BE2C (cell line): ENCODE measurements around the gene NDUFA11.
"Not testable (repeated sequence)": the region's sequence is repeated elsewhere in the genome, so short reads cannot be mapped to it uniquely, and the experiment has no call there.

Experiments
- DNase-seq: peaks from one replicate; pipeline ENCODE4 v3.0.0-alpha.2; 2020
- H3K27me3 ChIP-seq: fragments of 250-450 bp; sonication (Bioruptor Pico); 2 replicates; pipeline ENCODE4 v1.5.1; 2020; ENCODE audit warnings: mild to moderate bottlenecking
- H3K36me3 ChIP-seq: fragments of 250-450 bp; sonication (Bioruptor Pico); 2 replicates; pipeline ENCODE4 v1.5.1; 2020; ENCODE audit warnings: mild to moderate bottlenecking
- H3K4me1 ChIP-seq: fragments of 250-450 bp; sonication (Bioruptor Pico); 2 replicates; pipeline ENCODE4 v1.5.1; 2020
- H3K4me3 ChIP-seq: 2 replicates; pipeline ENCODE4 v1.5.1; 2011; ENCODE audit warnings: low read depth, low read length
- H3K9me3 ChIP-seq: fragments of 250-450 bp; sonication (Bioruptor Pico); 2 replicates; pipeline ENCODE4 v1.5.1; 2020
- TF ChIP-seq, protein P1 (sequence below): IDR thresholded peaks from 2 replicates; pipeline ENCODE4 v1.5.1; 2012; ENCODE audit warnings: mild to moderate bottlenecking, low read depth, low read length

The NDUFA11 gene

GRCh38 chr19:5864013-5864720 lies 39.4 kb downstream of the NDUFA11 start:
- no peaks in the 10 kb centered on the region for H3K27me3 ChIP-seq
- TF ChIP-seq, protein P1, sequence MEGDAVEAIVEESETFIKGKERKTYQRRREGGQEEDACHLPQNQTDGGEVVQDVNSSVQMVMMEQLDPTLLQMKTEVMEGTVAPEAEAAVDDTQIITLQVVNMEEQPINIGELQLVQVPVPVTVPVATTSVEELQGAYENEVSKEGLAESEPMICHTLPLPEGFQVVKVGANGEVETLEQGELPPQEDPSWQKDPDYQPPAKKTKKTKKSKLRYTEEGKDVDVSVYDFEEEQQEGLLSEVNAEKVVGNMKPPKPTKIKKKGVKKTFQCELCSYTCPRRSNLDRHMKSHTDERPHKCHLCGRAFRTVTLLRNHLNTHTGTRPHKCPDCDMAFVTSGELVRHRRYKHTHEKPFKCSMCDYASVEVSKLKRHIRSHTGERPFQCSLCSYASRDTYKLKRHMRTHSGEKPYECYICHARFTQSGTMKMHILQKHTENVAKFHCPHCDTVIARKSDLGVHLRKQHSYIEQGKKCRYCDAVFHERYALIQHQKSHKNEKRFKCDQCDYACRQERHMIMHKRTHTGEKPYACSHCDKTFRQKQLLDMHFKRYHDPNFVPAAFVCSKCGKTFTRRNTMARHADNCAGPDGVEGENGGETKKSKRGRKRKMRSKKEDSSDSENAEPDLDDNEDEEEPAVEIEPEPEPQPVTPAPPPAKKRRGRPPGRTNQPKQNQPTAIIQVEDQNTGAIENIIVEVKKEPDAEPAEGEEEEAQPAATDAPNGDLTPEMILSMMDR, result no peak

GRCh38 chr19:5863030-5863665 lies 40.4 kb downstream of the NDUFA11 start:
- Histone ChIP-seq H3K9me3 (no peaks in the 10 kb centered on the region), H3K4me3 (no peak overlapping the region), H3K36me3 (no peaks in the 10 kb centered on the region), H3K27me3 (no peaks in the 10 kb centered on the region), H3K4me1 (no peaks in the 10 kb centered on the region)
- TF ChIP-seq, protein P1, result no peak
- no peak for DNase-seq

More at GRCh38 chr19:5864013-5864720, 39.4 kb downstream of the NDUFA11 start:
- Histone ChIP-seq H3K4me3 (no peak overlapping the region), H3K9me3 (no peaks in the 10 kb centered on the region), H3K36me3 (no peaks in the 10 kb centered on the region), H3K4me1 (no peaks in the 10 kb centered on the region)
- DNase-seq, result no peak

DNA sequence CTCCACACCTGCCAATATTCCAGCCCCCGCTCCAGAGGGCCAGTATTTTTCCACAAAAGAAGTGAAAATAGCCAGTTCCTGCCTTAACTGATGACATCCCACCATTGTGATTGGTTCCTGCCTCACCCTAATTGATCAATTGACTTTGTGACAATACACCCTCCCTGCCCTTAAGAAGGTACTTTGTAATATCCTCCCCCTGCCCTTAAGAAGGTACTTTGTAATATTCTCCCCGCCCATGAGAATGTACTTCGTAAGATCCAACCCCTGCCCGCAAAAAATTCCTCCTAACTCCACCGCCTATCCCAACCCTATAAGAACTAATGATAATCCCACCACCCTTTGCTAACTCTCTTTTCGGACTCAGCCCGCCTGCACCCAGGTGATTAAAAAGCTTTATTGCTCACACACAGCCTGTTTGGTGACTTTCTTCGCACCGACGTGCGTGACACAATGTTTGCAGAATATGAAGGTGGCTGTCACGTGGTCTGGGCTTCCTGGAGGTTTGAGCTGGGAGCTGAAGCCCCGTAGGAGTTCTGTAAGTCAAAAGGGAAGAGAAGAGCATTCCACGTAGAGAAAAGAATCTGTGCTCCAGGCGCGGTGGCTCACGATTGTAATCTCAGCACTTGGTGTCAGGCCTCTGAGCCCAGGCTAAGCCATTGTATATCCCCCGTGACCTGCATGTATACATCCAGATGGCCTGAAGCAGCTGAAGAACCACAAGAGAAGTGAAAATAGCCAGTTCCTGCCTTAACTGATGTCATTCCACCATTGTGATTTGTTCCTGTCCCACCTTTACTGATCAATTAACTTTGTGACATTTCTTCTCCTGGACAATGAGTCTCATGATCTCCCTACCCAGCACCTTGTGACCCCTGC lies 46.1 kb downstream of the NDUFA11 start:
- DNase-seq, result no peak
- H3K4me1 ChIP-seq, result no peaks in the 10 kb centered on the region
- no peaks in the 10 kb centered on the region for H3K27me3 ChIP-seq
- H3K9me3 ChIP-seq, result no peaks in the 10 kb centered on the region
- H3K36me3 ChIP-seq, result no peaks in the 10 kb centered on the region
- TF ChIP-seq, protein P1, result no peak
- no peak overlapping the region for H3K4me3 ChIP-seq

GRCh38 chr19:5855151-5855550 lies 48.4 kb downstream of the NDUFA11 start:
- not testable (repeated sequence) for H3K9me3 ChIP-seq, H3K4me1 ChIP-seq, H3K27me3 ChIP-seq, H3K36me3 ChIP-seq, H3K4me3 ChIP-seq, DNase-seq

DNA sequence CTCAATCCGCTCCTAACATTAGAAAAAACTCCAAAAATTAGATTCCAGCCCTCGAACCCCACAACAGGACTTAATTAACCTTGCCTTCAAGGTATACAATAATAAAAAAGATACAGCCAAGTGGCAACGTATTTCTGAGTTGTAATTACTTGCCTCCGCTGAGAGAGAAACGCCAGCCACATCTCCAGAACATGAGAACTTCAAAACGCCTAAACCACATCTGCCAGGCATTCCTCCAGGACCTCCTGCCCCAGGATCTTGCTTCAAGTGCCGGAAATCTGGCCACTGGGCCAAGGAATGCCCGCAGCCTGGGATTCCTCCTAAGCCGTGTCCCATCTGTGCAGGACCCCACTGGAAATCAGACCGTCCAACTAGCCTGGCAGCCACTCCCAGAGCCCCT lies 49.5 kb downstream of the NDUFA11 start:
- H3K4me3 ChIP-seq, H3K9me3 ChIP-seq, H3K36me3 ChIP-seq, H3K27me3 ChIP-seq, DNase-seq, H3K4me1 ChIP-seq: not testable (repeated sequence)

- H3K36me3 ChIP-seq, result no peaks in the 10 kb centered on the region
- DNase-seq, result no peak
- no peak within 1 kb of the TSS for H3K4me3 ChIP-seq
- H3K9me3 ChIP-seq, result no peaks in the 10 kb centered on the region
- H3K27me3 ChIP-seq, result no peaks in the 10 kb centered on the region
- TF ChIP-seq, protein P1, result no peak
- H3K4me1 ChIP-seq, result no peaks in the 10 kb centered on the region
These were observed 52.3 kb downstream of the NDUFA11 start, which contains the start of gene FUT3 for GRCh38 chr19:5851302-5851701. Gene FUT3, minus strand, starts transcription at chr19:5851449.
